Neural progenitor cell (in vitro differentiated cells): ENCODE measurements around the gene DPYD. TPM values are rescaled to one million over a fixed set of nuclear protein-coding genes. Genes with fewer than 3 reads are reported as not detected.

Experiments
- DNase-seq: peaks from one replicate; pipeline ENCODE4 v3.0.0-alpha.2; 2016; ENCODE audit warnings: low spot score
- H2AFZ ChIP-seq: fragments of 200-600 bp; sonication (generic); replicated peaks from 2 replicates; pipeline ENCODE4 v1.6.1; 2016; ENCODE audit warnings: antibody characterized with exemption
- H3F3A ChIP-seq: fragments of 200-600 bp; sonication (generic); 2 replicates; pipeline ENCODE4 v1.6.1; 2016; ENCODE audit warnings: antibody characterized with exemption, low read depth
- H3K27ac ChIP-seq: fragments of 200-600 bp; sonication (generic); 2 replicates; pipeline ENCODE4 v1.5.1; 2016; ENCODE audit warnings: mild to moderate bottlenecking
- H3K27me3 ChIP-seq: fragments of 200-600 bp; sonication (generic); 2 replicates; pipeline ENCODE4 v1.6.1; 2016; ENCODE audit warnings: mild to moderate bottlenecking, moderate library complexity
- H3K36me3 ChIP-seq: fragments of 200-600 bp; sonication (generic); 2 replicates; pipeline ENCODE4 v1.5.1; 2016
- H3K4me1 ChIP-seq: fragments of 200-600 bp; sonication (generic); 2 replicates; pipeline ENCODE4 v1.6.1; 2016; ENCODE audit warnings: mixed run types
- H3K4me2 ChIP-seq: fragments of 200-600 bp; sonication (generic); 2 replicates; pipeline ENCODE4 v1.6.1; 2016
- H3K4me3 ChIP-seq: fragments of 200-600 bp; sonication (generic); 2 replicates; pipeline ENCODE4 v1.5.1; 2016
- H3K79me2 ChIP-seq: fragments of 200-600 bp; sonication (generic); 2 replicates; pipeline ENCODE4 v1.6.1; 2016; ENCODE audit warnings: low read depth
- H3K9ac ChIP-seq: fragments of 200-600 bp; sonication (generic); 2 replicates; pipeline ENCODE4 v1.6.1; 2016
- H3K9me3 ChIP-seq: fragments of 200-600 bp; sonication (generic); 2 replicates; pipeline ENCODE4 v1.5.1; 2016; ENCODE audit warnings: low read depth
- H4K20me1 ChIP-seq: fragments of 200-600 bp; sonication (generic); 2 replicates; pipeline ENCODE4 v1.6.1; 2016; ENCODE audit warnings: low read depth
- H3K27ac Mint-ChIP-seq: 3 replicates; pipeline ENCODE4 v1.8.0; 2021; ENCODE audit warnings: mixed read lengths
- H3K27me3 Mint-ChIP-seq: 2 replicates; pipeline ENCODE4 v1.8.0; 2022; ENCODE audit warnings: low read depth, mild to moderate bottlenecking, inconsistent platforms, moderate library complexity, mixed read lengths; ENCODE audit not compliant: insufficient read depth
- H3K36me3 Mint-ChIP-seq: 3 replicates; pipeline ENCODE4 v1.8.0; 2021; ENCODE audit warnings: mixed read lengths
- H3K4me1 Mint-ChIP-seq: 3 replicates; pipeline ENCODE4 v1.8.0; 2021; ENCODE audit warnings: mixed read lengths
- H3K4me3 Mint-ChIP-seq: 3 replicates; pipeline ENCODE4 v1.8.0; 2021; ENCODE audit warnings: mild to moderate bottlenecking, moderate library complexity, mixed read lengths
- H3K9me3 Mint-ChIP-seq: 3 replicates; pipeline ENCODE4 v1.8.0; 2020; ENCODE audit warnings: mixed read lengths
- CTCF ChIP-seq: fragments of 200-600 bp; sonication (generic); IDR thresholded peaks from 2 replicates; pipeline ENCODE4 v1.5.1; 2017; ENCODE audit warnings: antibody characterized with exemption, mild to moderate bottlenecking
- EZH2 ChIP-seq: fragments of 200-600 bp; sonication (generic); IDR thresholded peaks from 2 replicates; pipeline ENCODE4 v1.6.1; 2017; ENCODE audit warnings: antibody characterized with exemption, mild to moderate bottlenecking, moderate library complexity
- EZH2phosphoT487 ChIP-seq: fragments of 200-600 bp; sonication (generic); IDR thresholded peaks from 2 replicates; pipeline ENCODE4 v1.6.1; 2017; ENCODE audit warnings: antibody characterized with exemption
- total RNA-seq: library from RNA; depleted of rRNA; stranded (reverse); fragments of >200 nt; gene quantifications from 2 replicates; pipeline ENCODE4 v1.2.3, GENCODE V29; 2015; ENCODE audit warnings: low replicate concordance

Gene DPYD
- total RNA-seq, 1 donor from 2014 or later = 0.43 TPM

GRCh38 chr1:97827887-97828286, 92.9 kb downstream of the DPYD start:
- DNase-seq = peak; percentile 36
- H3K36me3 ChIP-seq = no peaks in the 10 kb centered on the region
- no peak overlapping the region for H3K27ac ChIP-seq
- Mint-ChIP-seq H3K9me3 (no peaks in the 10 kb centered on the region), H3K4me1 (peaks cover 11% of the 10 kb centered on the region), H3K36me3 (no peaks in the 10 kb centered on the region), H3K4me3 (no peak overlapping the region), H3K27me3 (no peaks in the 10 kb centered on the region), H3K27ac (no peak overlapping the region)
- no peak overlapping the region for H3K9ac ChIP-seq
- no peaks in the 10 kb centered on the region for H4K20me1 ChIP-seq
- no peaks in the 10 kb centered on the region for H3K79me2 ChIP-seq
- TF ChIP-seq EZH2 (no peak), EZH2phosphoT487 (no peak), CTCF (no peak)
- H3K4me3 ChIP-seq = no peak overlapping the region
- H2AFZ ChIP-seq = no peak overlapping the region
- peaks cover 12% of the 10 kb centered on the region for H3K4me1 ChIP-seq
- H3K9me3 ChIP-seq = no peaks in the 10 kb centered on the region
- no peaks in the 10 kb centered on the region for H3F3A ChIP-seq
- no peak overlapping the region for H3K4me2 ChIP-seq
- no peaks in the 10 kb centered on the region for H3K27me3 ChIP-seq

GRCh38 chr1:97826820-97827219, 94.0 kb downstream of the DPYD start:
- Mint-ChIP-seq H3K36me3 (no peaks in the 10 kb centered on the region), H3K4me1 (peaks cover 11% of the 10 kb centered on the region), H3K9me3 (no peaks in the 10 kb centered on the region), H3K27me3 (no peaks in the 10 kb centered on the region), H3K27ac (no peak overlapping the region), H3K4me3 (no peak overlapping the region)
- H3K27ac ChIP-seq = no peak overlapping the region
- H3K4me1 ChIP-seq = peaks cover 12% of the 10 kb centered on the region
- no peak overlapping the region for H2AFZ ChIP-seq
- TF ChIP-seq EZH2 (no peak), CTCF (no peak), EZH2phosphoT487 (no peak)
- H3K79me2 ChIP-seq = no peaks in the 10 kb centered on the region
- H3K9me3 ChIP-seq = no peaks in the 10 kb centered on the region
- H3K27me3 ChIP-seq = no peaks in the 10 kb centered on the region
- H3K4me3 ChIP-seq = no peak overlapping the region
- no peak overlapping the region for H3K4me2 ChIP-seq
- H3K9ac ChIP-seq = no peak overlapping the region
- H3K36me3 ChIP-seq = no peaks in the 10 kb centered on the region
- no peaks in the 10 kb centered on the region for H4K20me1 ChIP-seq
- no peaks in the 10 kb centered on the region for H3F3A ChIP-seq
- DNase-seq = no peak

DNA sequence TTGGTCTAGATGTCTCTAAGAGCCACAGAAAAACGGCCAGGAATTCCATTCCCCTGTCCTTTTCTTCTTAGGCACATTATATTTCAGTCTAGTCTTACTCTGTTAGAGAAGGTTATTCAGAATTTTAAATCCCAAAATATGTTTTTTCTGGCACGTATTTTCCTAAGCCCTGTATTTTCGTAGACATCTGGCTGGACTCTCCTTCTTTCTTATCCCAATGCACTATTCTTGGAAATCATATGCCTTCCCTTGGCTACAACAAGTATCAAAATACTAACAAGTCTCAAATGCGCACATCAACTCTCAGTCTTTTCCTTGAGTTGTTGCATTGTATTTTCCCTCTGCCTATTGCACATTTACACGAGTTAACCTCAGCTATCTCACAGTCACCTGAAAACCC, 96.2 kb downstream of the DPYD start:
- H3K9ac ChIP-seq = no peak overlapping the region
- no peaks in the 10 kb centered on the region for H3K36me3 Mint-ChIP-seq
- H4K20me1 ChIP-seq = no peaks in the 10 kb centered on the region
- H3K27me3 ChIP-seq = no peaks in the 10 kb centered on the region
- H3F3A ChIP-seq = no peaks in the 10 kb centered on the region
- no peak for DNase-seq
- H3K4me3 Mint-ChIP-seq = no peak overlapping the region
- H3K27ac ChIP-seq = no peak overlapping the region
- no peaks in the 10 kb centered on the region for H3K27me3 Mint-ChIP-seq
- H3K79me2 ChIP-seq = no peaks in the 10 kb centered on the region
- H3K27ac Mint-ChIP-seq = no peak overlapping the region
- H3K36me3 ChIP-seq = no peaks in the 10 kb centered on the region
- H3K4me1 ChIP-seq = peaks cover 12% of the 10 kb centered on the region
- H3K9me3 Mint-ChIP-seq = no peaks in the 10 kb centered on the region
- no peak overlapping the region for H3K4me3 ChIP-seq
- no peak overlapping the region for H3K4me2 ChIP-seq
- H3K9me3 ChIP-seq = no peaks in the 10 kb centered on the region
- TF ChIP-seq EZH2phosphoT487 (no peak), CTCF (no peak)
- H3K4me1 Mint-ChIP-seq = peaks cover 11% of the 10 kb centered on the region
- H2AFZ ChIP-seq = no peak overlapping the region

DNA sequence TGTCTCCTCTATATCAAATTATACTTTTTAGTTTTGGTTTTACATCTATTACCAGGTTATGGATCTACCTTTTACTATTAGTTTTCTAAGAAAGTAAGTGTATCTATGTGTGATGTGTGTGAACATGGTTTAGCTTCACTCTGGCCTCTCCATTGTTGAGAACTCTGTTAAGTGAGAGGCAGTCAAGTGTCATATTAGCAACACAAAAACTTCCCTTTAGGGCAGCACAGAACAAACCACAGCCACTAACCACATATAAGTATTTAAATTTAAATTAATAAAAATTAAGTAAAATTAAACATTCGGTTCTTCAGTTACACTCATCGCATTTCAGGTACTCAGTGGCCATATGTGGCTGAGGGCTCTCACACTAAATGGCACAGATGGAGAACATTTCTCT, 96.6 kb downstream of the DPYD start:
- H3K27ac Mint-ChIP-seq = no peak overlapping the region
- Histone ChIP-seq H3K27me3 (no peaks in the 10 kb centered on the region), H4K20me1 (no peaks in the 10 kb centered on the region), H3K4me3 (no peak overlapping the region), H3K4me1 (peaks cover 12% of the 10 kb centered on the region), H3K9ac (no peak overlapping the region), H3K36me3 (no peaks in the 10 kb centered on the region), H2AFZ (no peak overlapping the region), H3K79me2 (no peaks in the 10 kb centered on the region), H3K4me2 (no peak overlapping the region), H3F3A (no peaks in the 10 kb centered on the region), H3K9me3 (no peaks in the 10 kb centered on the region), H3K27ac (no peak overlapping the region)
- H3K4me3 Mint-ChIP-seq = no peak overlapping the region
- H3K4me1 Mint-ChIP-seq = peaks cover 11% of the 10 kb centered on the region
- no peaks in the 10 kb centered on the region for H3K27me3 Mint-ChIP-seq
- no peaks in the 10 kb centered on the region for H3K36me3 Mint-ChIP-seq
- TF ChIP-seq CTCF (no peak), EZH2phosphoT487 (no peak), EZH2 (no peak)
- DNase-seq = no peak
- H3K9me3 Mint-ChIP-seq = no peaks in the 10 kb centered on the region
